Measurements from ENCODE around the gene SMTNL2.
"Not testable (repeated sequence)": the region's sequence is repeated elsewhere in the genome, so short reads cannot be mapped to it uniquely, and the experiment has no call there.

The SMTNL2 gene

DNA sequence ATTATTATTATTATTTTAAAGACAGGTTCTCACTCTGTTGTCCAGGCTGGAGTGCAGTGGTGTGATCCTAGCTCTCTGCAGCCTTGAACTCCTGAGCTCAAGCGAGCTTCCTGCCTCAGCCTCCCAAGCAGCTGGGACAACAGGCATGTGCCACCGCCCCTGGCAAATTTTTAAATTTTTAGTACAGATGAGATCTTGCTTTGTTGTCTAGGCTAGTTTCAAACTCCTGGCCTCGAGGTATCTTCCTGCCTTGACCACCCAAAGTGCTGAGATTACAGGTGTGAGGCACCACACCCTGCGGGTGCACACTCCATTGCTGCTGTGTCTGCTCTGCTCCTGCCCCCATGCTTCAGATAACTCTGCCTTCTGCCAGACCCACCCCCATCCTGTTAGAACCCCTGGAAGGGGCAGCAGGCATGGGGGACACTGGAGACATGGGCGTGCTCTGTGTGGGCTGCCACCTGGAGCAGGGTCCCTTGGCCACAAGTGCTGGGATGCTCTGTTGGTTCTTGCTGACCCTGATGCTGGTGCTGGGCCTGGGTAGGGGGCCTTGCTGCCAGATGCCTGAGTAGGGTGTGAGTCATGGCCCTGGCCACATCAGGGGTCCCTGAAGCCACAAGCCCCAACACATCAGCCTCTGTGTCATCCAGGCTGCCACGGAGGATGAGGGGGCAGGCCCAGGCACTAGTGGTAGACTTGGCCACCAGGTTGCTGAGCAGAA is 26.5 kb upstream of the SMTNL2 start:
- no peak overlapping the region for H3K4me3 ChIP-seq (ENCODE audit: low read depth, low read length)
- no peak for DNase-seq (ENCODE audit: low read depth)

GRCh38 chr17:4558347-4558971 is 25.9 kb upstream of the SMTNL2 start:
- no peak overlapping the region for H3K4me3 ChIP-seq (ENCODE audit: low read depth, low read length)
- no peak for DNase-seq (ENCODE audit: low read depth)

GRCh38 chr17:4559139-4559791 is 25.1 kb upstream of the SMTNL2 start:
- DNase-seq (ENCODE audit: low read depth): no peak
- no peak overlapping the region for H3K4me3 ChIP-seq (ENCODE audit: low read depth, low read length)

DNA sequence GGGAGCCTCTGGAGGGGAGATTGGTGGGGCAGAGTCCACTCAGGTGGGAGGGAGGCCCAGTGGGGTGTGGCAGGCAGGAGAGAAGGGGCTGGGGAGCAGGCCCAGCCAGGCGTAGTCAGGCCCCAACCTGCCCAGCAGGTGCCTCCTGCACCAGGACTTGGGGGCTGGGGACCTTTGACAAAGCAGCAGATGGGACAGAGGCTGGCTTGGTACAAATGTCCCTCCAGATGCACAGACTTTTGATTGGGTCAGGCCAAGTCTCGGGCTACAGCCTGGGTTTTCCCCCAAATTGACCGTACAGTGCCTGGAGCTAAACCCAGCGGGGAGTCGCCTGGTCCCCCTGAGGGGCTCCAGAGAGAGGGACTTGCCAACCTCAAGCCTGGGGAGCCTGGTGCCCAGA is 24.4 kb upstream of the SMTNL2 start:
- H3K4me3 ChIP-seq (ENCODE audit: low read depth, low read length): no peak overlapping the region
- DNase-seq (ENCODE audit: low read depth): no peak

- no peak within 1 kb of the TSS for H3K4me3 ChIP-seq (ENCODE audit: low read depth, low read length)
- DNase-seq (ENCODE audit: low read depth): no peak
Observed at GRCh38 chr17:4560421-4560820, 23.9 kb upstream of the SMTNL2 start, which contains the start of gene GGT6. TSS of gene GGT6 (minus strand) at chr17:4560577. CDS start at chr17:4560521, 56 bp downstream.

GRCh38 chr17:4560837-4561256 is 23.5 kb upstream of the SMTNL2 start:
- H3K4me3 ChIP-seq (ENCODE audit: low read depth, low read length): no peak overlapping the region
- peak; percentile 27 for DNase-seq (ENCODE audit: low read depth)

DNA sequence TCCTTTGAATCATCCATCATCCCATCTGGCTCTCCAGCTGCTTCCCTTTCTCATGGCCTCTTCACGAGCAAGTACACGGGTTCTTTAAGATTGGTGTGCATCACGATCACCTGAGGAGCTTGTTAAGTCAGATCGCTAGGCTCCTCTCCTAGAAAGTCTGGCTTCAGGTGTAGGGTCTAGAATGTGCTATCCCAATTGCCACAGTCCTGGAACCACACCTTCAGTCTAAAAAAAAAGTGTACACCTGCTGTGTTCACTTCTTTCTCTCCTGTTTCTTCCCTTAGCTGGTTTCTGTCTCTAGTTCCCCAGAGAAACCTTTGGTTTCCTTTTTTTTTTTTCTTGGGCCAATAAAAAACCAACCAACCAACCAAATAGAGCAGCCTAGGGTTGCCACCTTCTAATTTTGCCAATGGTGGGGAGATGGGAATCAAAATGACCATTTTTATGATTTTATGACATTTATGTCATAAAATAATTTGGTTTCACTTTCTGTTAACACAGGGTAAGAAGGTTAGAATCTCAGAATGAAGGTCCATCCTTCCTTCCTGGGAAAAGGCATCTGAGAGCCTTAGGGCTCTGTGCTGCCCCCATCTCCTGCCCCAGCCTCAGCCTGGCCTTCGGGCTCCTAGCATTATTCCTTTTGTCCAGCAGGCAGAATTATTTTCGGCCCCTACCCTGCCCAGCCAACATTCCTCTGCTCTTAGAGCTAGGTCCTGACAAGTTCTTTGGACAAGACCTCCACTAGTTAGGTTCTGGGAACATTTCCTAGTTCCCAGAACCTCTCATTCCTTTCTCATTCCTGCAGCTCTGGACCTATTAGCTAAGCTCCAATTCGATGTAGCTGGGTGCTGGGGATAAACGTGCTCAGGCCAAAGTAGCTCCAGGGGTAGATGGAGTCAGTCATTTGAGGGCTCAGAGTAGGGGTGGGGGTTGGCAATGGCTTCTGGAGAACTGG is 22.0 kb upstream of the SMTNL2 start:
- H3K4me3 ChIP-seq (ENCODE audit: low read depth, low read length): no peak overlapping the region
- no peak for DNase-seq (ENCODE audit: low read depth)

DNA sequence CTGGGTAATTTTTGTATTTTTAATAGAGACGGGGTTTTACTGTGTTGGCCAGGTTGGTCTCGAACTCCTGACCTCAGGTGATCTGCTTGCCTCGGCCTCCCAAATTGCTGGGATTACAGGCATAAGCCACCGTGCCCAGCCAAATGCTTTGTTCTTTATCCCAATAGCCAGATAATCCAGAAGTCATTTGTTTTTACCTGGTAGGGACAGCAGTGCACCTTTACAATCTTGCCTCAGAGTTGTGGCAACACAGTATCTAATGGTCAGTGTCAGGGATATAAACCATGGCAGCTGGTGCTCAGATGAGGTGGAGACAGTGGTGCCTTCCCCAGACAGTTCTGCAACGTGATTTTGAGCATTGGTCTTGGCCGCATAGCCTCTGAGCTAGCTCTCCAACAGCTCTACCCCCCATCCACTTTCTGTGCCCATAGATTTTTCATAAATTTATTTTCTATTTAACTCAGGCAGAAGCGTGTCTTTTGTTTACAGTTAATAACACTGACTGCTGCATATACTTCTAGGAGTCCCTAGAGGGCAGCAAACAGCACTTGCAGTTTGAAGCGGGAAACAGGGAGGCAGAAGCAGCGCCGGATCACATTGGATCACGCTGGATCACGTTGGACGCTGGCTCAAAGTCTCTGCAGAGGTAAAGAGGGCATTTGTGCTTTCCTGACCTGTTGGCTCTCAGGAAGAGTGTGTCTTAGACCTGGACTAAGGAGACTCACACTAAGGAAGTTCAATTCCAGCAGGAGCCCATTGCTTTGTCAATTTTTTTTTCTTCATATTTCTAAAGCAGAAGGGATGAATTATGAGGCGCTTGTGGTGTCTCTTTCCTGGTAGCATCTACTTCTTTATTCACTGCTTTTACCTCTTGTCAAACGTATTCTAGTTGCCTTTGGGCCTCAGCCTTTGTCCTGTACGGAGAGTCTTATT is 18.9 kb upstream of the SMTNL2 start:
- peak; percentile 39 for DNase-seq (ENCODE audit: low read depth)
- H3K4me3 ChIP-seq (ENCODE audit: low read depth, low read length): no peak overlapping the region

DNA sequence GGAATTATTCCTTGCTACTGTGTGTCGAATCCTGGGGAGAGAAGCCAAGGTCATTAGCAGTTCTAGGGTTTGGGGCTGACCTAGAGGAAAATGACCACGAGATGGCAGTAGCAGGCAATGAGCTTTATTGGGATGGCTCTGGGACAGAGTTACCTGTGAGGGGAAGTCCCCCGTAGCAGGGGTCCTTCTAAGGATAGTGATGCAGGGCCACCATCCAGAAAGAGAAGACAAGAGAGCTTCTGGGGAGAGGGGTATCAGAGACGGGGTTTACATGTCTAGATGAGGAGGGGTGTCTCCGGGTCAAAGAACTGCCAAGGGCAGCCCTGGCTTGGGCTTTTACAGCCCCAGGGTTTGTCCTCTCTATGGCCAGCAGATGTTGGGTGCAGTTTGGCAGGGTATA is 17.5 kb upstream of the SMTNL2 start:
- no peak for DNase-seq (ENCODE audit: low read depth)
- no peak overlapping the region for H3K4me3 ChIP-seq (ENCODE audit: low read depth, low read length)

DNA sequence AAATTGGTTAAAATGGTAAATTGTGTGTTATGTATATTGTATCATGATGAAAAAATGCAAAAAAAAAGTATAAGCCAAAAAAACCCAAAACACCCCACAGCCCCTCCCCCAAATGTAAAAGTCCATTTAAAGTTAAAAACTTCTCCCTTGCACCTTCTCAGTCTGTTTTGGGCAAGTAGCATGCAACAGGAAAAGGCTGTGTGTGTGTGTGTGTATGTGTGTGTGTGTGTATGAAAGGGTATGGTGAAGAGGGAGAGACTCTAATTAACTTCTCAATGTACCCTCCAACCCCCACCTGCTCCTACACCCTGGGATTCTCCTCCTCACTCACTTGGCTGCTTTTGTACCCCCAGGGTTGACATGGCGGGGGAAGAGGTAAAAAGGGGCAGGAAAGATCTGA is 14.7 kb upstream of the SMTNL2 start:
- no peak overlapping the region for H3K4me3 ChIP-seq (ENCODE audit: low read depth, low read length)
- no peak for DNase-seq (ENCODE audit: low read depth)

GRCh38 chr17:4572131-4572530 is 12.2 kb upstream of the SMTNL2 start:
- no peak overlapping the region for H3K4me3 ChIP-seq (ENCODE audit: low read depth, low read length)
- no peak for DNase-seq (ENCODE audit: low read depth)

DNA sequence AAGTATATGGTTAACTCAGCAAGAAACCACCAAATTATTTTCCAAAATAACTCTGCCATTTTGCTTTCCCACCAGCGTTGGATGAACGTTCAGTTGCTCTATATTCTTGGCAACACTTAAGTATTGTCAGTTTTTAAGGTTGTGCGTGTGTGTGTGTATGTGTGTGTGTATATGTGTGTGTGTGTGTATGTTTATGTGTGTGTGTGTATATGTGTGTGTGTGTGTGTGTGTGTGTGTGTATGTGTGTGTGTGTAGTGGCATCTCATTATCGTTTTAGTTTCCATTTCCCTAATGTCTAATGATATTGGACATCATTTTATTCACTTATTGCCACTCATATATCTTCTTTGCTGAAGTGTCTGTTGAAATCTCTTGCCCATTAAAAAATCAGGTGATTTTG is 11.2 kb upstream of the SMTNL2 start:
- H3K4me3 ChIP-seq (ENCODE audit: low read depth, low read length): no peak overlapping the region
- DNase-seq (ENCODE audit: low read depth): no peak

- no peak for DNase-seq (ENCODE audit: low read depth)
- no peak overlapping the region for H3K4me3 ChIP-seq (ENCODE audit: low read depth, low read length)
Observed at GRCh38 chr17:4573669-4574068, 10.7 kb upstream of the SMTNL2 start.

DNA sequence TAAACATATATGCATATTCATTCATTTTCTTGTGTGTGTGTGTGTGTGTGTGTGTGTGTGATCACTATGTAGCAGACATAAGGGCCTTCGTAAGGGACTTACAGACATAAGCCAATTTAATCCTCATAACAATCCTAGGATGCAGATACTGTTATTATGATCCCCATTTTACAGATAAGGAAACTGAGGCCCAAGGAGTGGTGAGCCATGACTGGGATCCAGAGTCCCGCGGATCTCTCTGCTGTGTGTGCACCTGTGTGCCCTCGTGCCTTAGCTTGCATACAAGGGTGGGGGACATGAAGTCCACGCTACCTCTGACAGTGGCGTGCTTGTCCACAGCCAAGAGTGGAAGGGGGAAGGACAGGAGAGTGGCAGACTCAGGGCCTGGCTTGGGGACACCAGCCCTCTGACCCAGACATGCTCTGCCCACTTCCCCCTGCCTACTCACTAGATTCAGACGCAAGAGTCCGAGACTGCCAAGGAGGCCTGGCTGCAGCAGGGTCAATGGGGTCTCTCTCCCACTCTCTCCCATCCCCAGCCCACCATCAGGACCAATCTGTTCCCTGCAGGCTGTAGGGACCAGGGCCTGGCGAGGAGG is 9.8 kb upstream of the SMTNL2 start:
- H3K4me3 ChIP-seq (ENCODE audit: low read depth, low read length): no peak overlapping the region
- DNase-seq (ENCODE audit: low read depth): no peak

- no peak overlapping the region for H3K4me3 ChIP-seq (ENCODE audit: low read depth, low read length)
- no peak for DNase-seq (ENCODE audit: low read depth)
Observed at GRCh38 chr17:4576161-4576558, 8.2 kb upstream of the SMTNL2 start.

DNA sequence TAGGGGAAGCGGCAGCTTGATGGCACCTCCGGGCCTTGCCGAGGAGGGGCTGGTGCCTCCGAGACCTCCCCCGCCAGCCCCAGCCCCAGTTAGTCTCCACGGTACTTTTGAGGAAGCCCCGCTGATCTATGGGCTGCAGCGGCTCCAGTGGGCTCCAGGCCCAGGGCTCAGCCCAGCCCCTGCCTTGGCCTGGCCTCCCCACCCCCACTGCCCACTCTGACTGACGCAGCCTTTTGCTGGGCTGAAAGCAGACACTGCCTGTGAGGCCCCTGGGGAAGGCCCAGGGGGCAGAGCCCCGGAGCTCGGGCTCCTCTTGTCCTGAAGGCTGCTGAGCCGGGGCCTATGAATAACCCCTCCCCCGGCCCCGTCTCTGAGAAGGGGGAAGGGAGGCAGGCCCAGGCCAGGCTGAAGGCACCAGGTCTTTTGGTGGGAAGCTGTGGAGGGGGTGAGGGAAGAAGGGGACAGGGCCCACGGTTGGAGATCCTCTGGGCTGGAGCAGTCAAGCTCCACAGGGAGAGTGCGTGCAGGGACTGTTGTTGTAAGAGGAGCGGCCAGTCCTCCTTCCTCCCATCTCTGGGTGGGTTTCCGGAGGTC is 7.5 kb upstream of the SMTNL2 start:
- no peak for DNase-seq (ENCODE audit: low read depth)
- H3K4me3 ChIP-seq (ENCODE audit: low read depth, low read length): no peak overlapping the region

GRCh38 chr17:4577386-4577993 is 6.8 kb upstream of the SMTNL2 start:
- no peak overlapping the region for H3K4me3 ChIP-seq (ENCODE audit: low read depth, low read length)
- no peak for DNase-seq (ENCODE audit: low read depth)

- DNase-seq (ENCODE audit: low read depth); H3K4me3 ChIP-seq (ENCODE audit: low read depth, low read length): not testable (repeated sequence)
Observed at GRCh38 chr17:4578349-4578748, 6.0 kb upstream of the SMTNL2 start.
